Endothelial cell of umbilical vein (primary cell): ENCODE data around the gene PLOD1. TPM values are rescaled to one million over a fixed set of nuclear protein-coding genes. Genes with fewer than 3 reads are reported as not detected.

ENCODE experiments used
- BruUV-seq: library from RNA; stranded (reverse); fragments of 400-500 nt; replicated peaks from 2 replicates; lab custom pipeline; 2021; lab: Mats Ljungman, UMichigan
- CTCF ChIA-PET: fragments of 300-600, 350-600 bp; sonication (Branson Sonifier 250); formaldehyde crosslinking; loops from one replicate; lab custom pipeline; 2021; ENCODE audit warnings: antibody characterized with exemption, inconsistent platforms; lab: Charles Lee
- POLR2A ChIA-PET: fragments of 300-600, 350-600 bp; sonication (Branson Sonifier 250); formaldehyde crosslinking; loops from one replicate; lab custom pipeline; 2021; ENCODE audit warnings: antibody characterized with exemption, inconsistent platforms; lab: Charles Lee
- DNase-seq: peaks from one replicate; pipeline ENCODE4 v3.0.0-alpha.2; 2011; ENCODE audit warnings: low read depth, low spot score
- FAIRE-seq: peaks from 2 replicates; lab custom pipeline; 2011; peaks lifted over from hg19 to GRCh38; lab: Jason Lieb, UNC
- H2AFZ ChIP-seq: 2 replicates; pipeline ENCODE4 v1.6.0; 2012; ENCODE audit warnings: low read depth, low read length, control low read depth, inconsistent platforms
- H3K27ac ChIP-seq: 2 replicates; pipeline ENCODE4 v1.5.1; 2011; ENCODE audit warnings: low read depth, mild to moderate bottlenecking, control low read depth, low read length, moderate library complexity; ENCODE audit not compliant: insufficient read depth
- H3K27me3 ChIP-seq, 2 experiments: 2 replicates each; pipeline versions ENCODE4 v1.6.0 to v1.6.1; 2011; ENCODE audit warnings: low read length in 2 of 2, mixed read lengths in 1 of 2; ENCODE audit not compliant: control insufficient read depth in 2 of 2, insufficient read depth in 2 of 2
- H3K36me3 ChIP-seq, 2 experiments: 2 replicates in 1 of 2; 3 replicates in 1 of 2; pipeline ENCODE4 v1.5.1; 2011; ENCODE audit warnings: low read length in 2 of 2, mild to moderate bottlenecking in 1 of 2, moderate library complexity in 1 of 2; ENCODE audit not compliant: control insufficient read depth in 2 of 2, insufficient read depth in 2 of 2; ENCODE audit errors: extremely low read depth in 1 of 2
- H3K4me1 ChIP-seq: 3 replicates; pipeline ENCODE4 v1.5.1; 2011; ENCODE audit warnings: mild to moderate bottlenecking, low read length; ENCODE audit not compliant: control insufficient read depth, insufficient read depth; ENCODE audit errors: extremely low read depth
- H3K4me2 ChIP-seq: 2 replicates; pipeline ENCODE4 v1.6.1; 2011; ENCODE audit warnings: low read length, control low read depth, mixed read lengths; ENCODE audit not compliant: insufficient read depth
- H3K4me3 ChIP-seq, 3 experiments: fragments of 200-600 bp in 1 of 3; sonication (generic), shearing (Covaris generic) in 1 of 3; replicated peaks in 1 of 3; 2 replicates each; pipeline ENCODE4 v1.5.1; 2011 to 2016; ENCODE audit warnings: control low read depth in 3 of 3, low read length in 3 of 3, mild to moderate bottlenecking in 2 of 3, inconsistent platforms in 1 of 3, low read depth in 1 of 3, moderate library complexity in 1 of 3; ENCODE audit not compliant: insufficient read depth in 1 of 3
- H3K79me2 ChIP-seq: 2 replicates; pipeline ENCODE4 v1.6.0; 2012; ENCODE audit warnings: low read length, inconsistent platforms; ENCODE audit not compliant: control insufficient read depth, insufficient read depth
- H3K9ac ChIP-seq: replicated peaks from 2 replicates; pipeline ENCODE3; 2011; ENCODE audit warnings: low read length, control low read depth; ENCODE audit not compliant: insufficient read depth; ENCODE audit errors: extremely low read depth
- H3K9me1 ChIP-seq: replicated peaks from 3 replicates; pipeline ENCODE4 v1.6.0; 2011; ENCODE audit warnings: mild to moderate bottlenecking, low read length; ENCODE audit not compliant: control insufficient read depth, insufficient read depth; ENCODE audit errors: extremely low read depth
- H3K9me3 ChIP-seq: replicated peaks from 2 replicates; pipeline ENCODE4 v1.5.1; 2012; ENCODE audit warnings: low read length, inconsistent platforms; ENCODE audit not compliant: control insufficient read depth, insufficient read depth
- H4K20me1 ChIP-seq: replicated peaks from 2 replicates; pipeline ENCODE3; 2011; ENCODE audit warnings: mild to moderate bottlenecking, low read length; ENCODE audit not compliant: control insufficient read depth, insufficient read depth; ENCODE audit errors: extremely low read depth
- EZH2 ChIP-seq: IDR thresholded peaks from 2 replicates; pipeline ENCODE4 v1.6.1; 2012; ENCODE audit warnings: borderline replicate concordance, low read depth, mild to moderate bottlenecking, moderate library complexity, low read length, inconsistent platforms; ENCODE audit not compliant: severe bottlenecking
- FOS ChIP-seq: IDR thresholded peaks from 2 replicates; pipeline ENCODE4 v1.6.1; 2011; ENCODE audit warnings: mild to moderate bottlenecking, low read length, moderate library complexity, borderline replicate concordance; ENCODE audit not compliant: insufficient read depth
- GATA2 ChIP-seq: IDR thresholded peaks from 2 replicates; pipeline ENCODE4 v1.7.0; 2011; ENCODE audit warnings: low read depth, mild to moderate bottlenecking, moderate library complexity, mixed read lengths, low read length; ENCODE audit not compliant: insufficient read length, insufficient read depth
- JUN ChIP-seq: IDR thresholded peaks from 2 replicates; pipeline ENCODE4 v1.6.1; 2011; ENCODE audit warnings: borderline replicate concordance, low read depth; ENCODE audit not compliant: insufficient read length, insufficient read depth
- MYC ChIP-seq: IDR thresholded peaks from one replicate; pipeline ENCODE4 v1.6.1; 2011; ENCODE audit warnings: mild to moderate bottlenecking, low read depth, low read length
- POLR2A ChIP-seq: IDR thresholded peaks from 2 replicates; pipeline ENCODE4 v1.6.1; 2012; ENCODE audit warnings: low read depth, mild to moderate bottlenecking, control low read depth, low read length
- POLR2AphosphoS5 ChIP-seq: IDR thresholded peaks from 2 replicates; pipeline ENCODE4 v1.6.1; 2012; ENCODE audit warnings: low read depth, mild to moderate bottlenecking, control low read depth, low read length, moderate library complexity; ENCODE audit not compliant: insufficient read depth
- dilution Hi-C: fragments of 300-500 bp; cut with MboI; formaldehyde crosslinking; loops from one replicate; pipeline ENCODE4 v1.15.0; 2019; ENCODE audit warnings: low sequenced_read_pairs; ENCODE audit not compliant: extremely low pct_ligation_motif_present
- intact Hi-C: fragments of 100-400 bp; cut with micrococcal nuclease; formaldehyde crosslinking; loops from one replicate; pipeline ENCODE4 v1.10.0; 2022
- polyA plus RNA-seq, 4 experiments: library from polyadenylated mRNA; depleted of rRNA in 3 of 4; stranded (reverse) in 3 of 4; unstranded in 1 of 4; fragments of >200 nt; gene quantifications; 2 replicates each; pipeline versions ENCODE4 v1.2.1 to v1.2.3, GENCODE V29; 2011 to 2012; ENCODE audit warnings: missing spikeins in 1 of 4
- total RNA-seq: library from RNA; stranded (reverse); gene quantifications from 2 replicates; pipeline ENCODE4 v1.2.3, GENCODE V29; 2021
- TF ChIP-seq, protein P1 (sequence below), 2 donors: IDR thresholded peaks; 1 replicate in 1 of 2; 2 replicates in 1 of 2; pipeline ENCODE4 v1.5.1; 2011; ENCODE audit warnings: low read length in 2 of 2, mild to moderate bottlenecking in 2 of 2, moderate library complexity in 2 of 2, control low read depth in 1 of 2, inconsistent platforms in 1 of 2, low read depth in 1 of 2; ENCODE audit not compliant: insufficient read depth in 1 of 2; ENCODE audit errors: extremely low read depth in 1 of 2
- TF ChIP-seq, protein P2 (sequence below): IDR thresholded peaks from 2 replicates; pipeline ENCODE4 v1.6.1; 2011; ENCODE audit not compliant: insufficient read depth, insufficient read length

The PLOD1 gene
- total and polyA plus RNA-seq, 2 donors (not counting 3 experiments of a cell fraction or from before 2014, with no cell fraction given), result 260 to 412 TPM

DNA sequence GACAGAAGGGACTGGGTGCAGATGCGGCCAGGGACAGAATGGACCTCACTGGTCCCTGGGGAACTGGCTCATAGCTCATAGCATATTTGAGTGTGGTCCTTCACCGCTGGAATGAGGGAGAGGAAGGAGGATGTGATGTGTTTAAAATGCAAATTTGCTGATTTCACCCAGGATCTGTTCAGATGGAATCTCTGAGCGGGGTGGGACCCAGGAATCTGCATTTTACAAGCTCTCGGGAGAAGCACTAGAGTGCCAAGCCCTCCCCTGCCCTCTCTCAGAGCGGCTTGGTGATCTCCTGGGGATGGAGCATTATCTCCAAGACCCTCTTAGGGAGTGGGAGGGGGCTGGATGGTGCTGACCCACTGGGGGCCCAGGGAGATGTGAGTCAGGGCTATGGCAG, 22.9 kb downstream of the PLOD1 start:
- DNase-seq, result no peak
- TF ChIP-seq GATA2 (no peak), MYC (no peak), EZH2 (no peak), JUN (no peak), POLR2AphosphoS5 (no peak), POLR2A (no peak), FOS (no peak)
- TF ChIP-seq, protein P1, sequence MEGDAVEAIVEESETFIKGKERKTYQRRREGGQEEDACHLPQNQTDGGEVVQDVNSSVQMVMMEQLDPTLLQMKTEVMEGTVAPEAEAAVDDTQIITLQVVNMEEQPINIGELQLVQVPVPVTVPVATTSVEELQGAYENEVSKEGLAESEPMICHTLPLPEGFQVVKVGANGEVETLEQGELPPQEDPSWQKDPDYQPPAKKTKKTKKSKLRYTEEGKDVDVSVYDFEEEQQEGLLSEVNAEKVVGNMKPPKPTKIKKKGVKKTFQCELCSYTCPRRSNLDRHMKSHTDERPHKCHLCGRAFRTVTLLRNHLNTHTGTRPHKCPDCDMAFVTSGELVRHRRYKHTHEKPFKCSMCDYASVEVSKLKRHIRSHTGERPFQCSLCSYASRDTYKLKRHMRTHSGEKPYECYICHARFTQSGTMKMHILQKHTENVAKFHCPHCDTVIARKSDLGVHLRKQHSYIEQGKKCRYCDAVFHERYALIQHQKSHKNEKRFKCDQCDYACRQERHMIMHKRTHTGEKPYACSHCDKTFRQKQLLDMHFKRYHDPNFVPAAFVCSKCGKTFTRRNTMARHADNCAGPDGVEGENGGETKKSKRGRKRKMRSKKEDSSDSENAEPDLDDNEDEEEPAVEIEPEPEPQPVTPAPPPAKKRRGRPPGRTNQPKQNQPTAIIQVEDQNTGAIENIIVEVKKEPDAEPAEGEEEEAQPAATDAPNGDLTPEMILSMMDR (IDR thresholded peaks at IDR 0.05; ENCODE audit: extremely low read depth in 1 of 2, insufficient read depth in 1 of 2, low read depth in 1 of 2, low read length in 2 of 2), result no peak
- TF ChIP-seq, protein P2, sequence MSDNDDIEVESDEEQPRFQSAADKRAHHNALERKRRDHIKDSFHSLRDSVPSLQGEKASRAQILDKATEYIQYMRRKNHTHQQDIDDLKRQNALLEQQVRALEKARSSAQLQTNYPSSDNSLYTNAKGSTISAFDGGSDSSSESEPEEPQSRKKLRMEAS, result no peak
- intact Hi-C loops (no loop called here), dilution Hi-C loops (no loop called here)
- BruUV-seq, result no TSS peak
- no peaks in the 10 kb centered on the region for H3K79me2 ChIP-seq
- no peaks in the 10 kb centered on the region for H3K9me1 ChIP-seq
- FAIRE-seq, result no peak
- H3K4me3 ChIP-seq, result no peak overlapping the region
- CTCF ChIA-PET, result no interaction called here
- H3K27me3 ChIP-seq, result no peaks in the 10 kb centered on the region
- no peak overlapping the region for H2AFZ ChIP-seq
- no peak overlapping the region for H3K9ac ChIP-seq
- H3K4me2 ChIP-seq, result no peak overlapping the region
- POLR2A ChIA-PET, result interaction anchor here (1.3 kb wide), 1 partner anchor 48 kb away, joined by 3 read pairs; no protein-coding TSS in a partner anchor
- H3K9me3 ChIP-seq, result no peaks in the 10 kb centered on the region
- no peak overlapping the region for H3K27ac ChIP-seq
- H3K36me3 ChIP-seq, result peaks cover 3 to 35% of the 10 kb centered on the region in 2 experiments
- no peaks in the 10 kb centered on the region for H4K20me1 ChIP-seq
- no peaks in the 10 kb centered on the region for H3K4me1 ChIP-seq
